ENCODE results near the gene SND1.

Gene SND1

DNA sequence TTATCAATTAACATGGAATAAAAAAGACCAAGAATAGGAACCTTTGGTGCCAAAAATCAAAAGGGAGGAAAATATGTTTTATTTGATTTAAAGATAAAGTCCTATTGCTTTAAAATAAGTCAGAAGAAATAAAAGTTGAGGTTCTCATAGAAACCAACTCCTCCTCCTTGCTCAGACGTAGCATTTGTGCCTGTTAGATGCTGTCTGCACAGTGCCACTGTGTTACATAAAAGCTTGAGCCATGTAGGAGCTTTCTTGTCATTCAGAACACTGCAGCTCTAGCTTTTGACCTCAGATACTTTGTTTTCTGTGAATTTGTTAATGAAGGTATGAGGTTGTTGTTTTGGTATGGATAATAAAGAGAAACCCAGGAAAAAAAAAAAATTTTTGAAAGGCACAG, 328.9 kb downstream of the SND1 start:
- Histone ChIP-seq H3K79me2 (ENCODE audit: control insufficient read depth, low read length) (no peaks in the 10 kb centered on the region), H3K36me3 (ENCODE audit: control insufficient read depth, low read length) (peaks cover 27% of the 10 kb centered on the region), H4K20me1 (ENCODE audit: control insufficient read depth, insufficient read depth, low read depth, low read length) (no peaks in the 10 kb centered on the region), H3K4me1 (ENCODE audit: control insufficient read depth, low read length) (no peaks in the 10 kb centered on the region), H3K27me3 (ENCODE audit: control insufficient read depth, low read length) (no peaks in the 10 kb centered on the region), H3K4me3 (ENCODE audit: low read length) (no peak overlapping the region), H3K4me2 (ENCODE audit: low read length) (no peak overlapping the region), H3K9me2 (replicated peaks; ENCODE audit: control insufficient read depth, low read length) (no peaks in the 10 kb centered on the region), H3K27ac (ENCODE audit: low read depth, low read length) (no peak overlapping the region), H3K9me3 (ENCODE audit: control insufficient read depth, insufficient read depth, low read length) (peaks cover 9% of the 10 kb centered on the region; the same call in 1 of the 2 replicates), H3F3A (ENCODE audit: control insufficient read depth, insufficient read depth) (no peaks in the 10 kb centered on the region)
- no peak for TF ChIP-seq EZH2phosphoT487 (IDR thresholded peaks at IDR 0.05; ENCODE audit: borderline replicate concordance, low read length)
- TF ChIP-seq, protein P1, sequence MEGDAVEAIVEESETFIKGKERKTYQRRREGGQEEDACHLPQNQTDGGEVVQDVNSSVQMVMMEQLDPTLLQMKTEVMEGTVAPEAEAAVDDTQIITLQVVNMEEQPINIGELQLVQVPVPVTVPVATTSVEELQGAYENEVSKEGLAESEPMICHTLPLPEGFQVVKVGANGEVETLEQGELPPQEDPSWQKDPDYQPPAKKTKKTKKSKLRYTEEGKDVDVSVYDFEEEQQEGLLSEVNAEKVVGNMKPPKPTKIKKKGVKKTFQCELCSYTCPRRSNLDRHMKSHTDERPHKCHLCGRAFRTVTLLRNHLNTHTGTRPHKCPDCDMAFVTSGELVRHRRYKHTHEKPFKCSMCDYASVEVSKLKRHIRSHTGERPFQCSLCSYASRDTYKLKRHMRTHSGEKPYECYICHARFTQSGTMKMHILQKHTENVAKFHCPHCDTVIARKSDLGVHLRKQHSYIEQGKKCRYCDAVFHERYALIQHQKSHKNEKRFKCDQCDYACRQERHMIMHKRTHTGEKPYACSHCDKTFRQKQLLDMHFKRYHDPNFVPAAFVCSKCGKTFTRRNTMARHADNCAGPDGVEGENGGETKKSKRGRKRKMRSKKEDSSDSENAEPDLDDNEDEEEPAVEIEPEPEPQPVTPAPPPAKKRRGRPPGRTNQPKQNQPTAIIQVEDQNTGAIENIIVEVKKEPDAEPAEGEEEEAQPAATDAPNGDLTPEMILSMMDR (IDR thresholded peaks at IDR 0.05; ENCODE audit: low read depth, low read length, poor library complexity, severe bottlenecking) = no peak

DNA sequence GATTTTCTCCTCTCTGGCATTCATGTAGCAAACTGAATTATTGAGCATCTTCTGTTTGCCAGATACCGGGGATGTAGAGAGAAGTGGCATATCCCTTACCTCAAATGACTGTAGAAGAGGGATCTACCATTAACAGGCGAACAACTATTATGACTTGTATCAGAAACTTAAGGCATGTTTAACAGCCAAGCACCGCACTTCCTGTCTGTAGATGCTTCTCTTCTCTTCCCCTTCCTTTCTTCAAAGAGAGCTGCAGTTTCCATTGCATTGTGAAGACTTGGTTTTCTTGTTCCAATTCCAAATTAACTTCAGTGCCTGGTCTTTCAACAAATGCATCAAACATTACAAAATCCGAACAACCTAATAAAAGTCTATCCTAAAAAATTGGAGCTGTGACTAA, 330.0 kb downstream of the SND1 start:
- TF ChIP-seq EZH2phosphoT487 (IDR thresholded peaks at IDR 0.05; ENCODE audit: borderline replicate concordance, low read length) = no peak
- TF ChIP-seq, protein P1 (IDR thresholded peaks at IDR 0.05; ENCODE audit: low read depth, low read length, poor library complexity, severe bottlenecking) = no peak
- no peak overlapping the region for H3K4me3 ChIP-seq (ENCODE audit: low read length)
- no peaks in the 10 kb centered on the region for H3F3A ChIP-seq (ENCODE audit: control insufficient read depth, insufficient read depth)
- peaks cover 9% of the 10 kb centered on the region; the same call in 1 of the 2 replicates for H3K9me3 ChIP-seq (ENCODE audit: control insufficient read depth, insufficient read depth, low read length)
- H3K4me2 ChIP-seq (ENCODE audit: low read length) = no peak overlapping the region
- H4K20me1 ChIP-seq (ENCODE audit: control insufficient read depth, insufficient read depth, low read depth, low read length) = no peaks in the 10 kb centered on the region
- H3K4me1 ChIP-seq (ENCODE audit: control insufficient read depth, low read length) = no peaks in the 10 kb centered on the region
- H3K27me3 ChIP-seq (ENCODE audit: control insufficient read depth, low read length) = no peaks in the 10 kb centered on the region
- H3K27ac ChIP-seq (ENCODE audit: low read depth, low read length) = no peak overlapping the region
- H3K9me2 ChIP-seq (replicated peaks; ENCODE audit: control insufficient read depth, low read length) = no peaks in the 10 kb centered on the region
- no peaks in the 10 kb centered on the region for H3K79me2 ChIP-seq (ENCODE audit: control insufficient read depth, low read length)
- H3K36me3 ChIP-seq (ENCODE audit: control insufficient read depth, low read length) = peaks cover 19% of the 10 kb centered on the region

DNA sequence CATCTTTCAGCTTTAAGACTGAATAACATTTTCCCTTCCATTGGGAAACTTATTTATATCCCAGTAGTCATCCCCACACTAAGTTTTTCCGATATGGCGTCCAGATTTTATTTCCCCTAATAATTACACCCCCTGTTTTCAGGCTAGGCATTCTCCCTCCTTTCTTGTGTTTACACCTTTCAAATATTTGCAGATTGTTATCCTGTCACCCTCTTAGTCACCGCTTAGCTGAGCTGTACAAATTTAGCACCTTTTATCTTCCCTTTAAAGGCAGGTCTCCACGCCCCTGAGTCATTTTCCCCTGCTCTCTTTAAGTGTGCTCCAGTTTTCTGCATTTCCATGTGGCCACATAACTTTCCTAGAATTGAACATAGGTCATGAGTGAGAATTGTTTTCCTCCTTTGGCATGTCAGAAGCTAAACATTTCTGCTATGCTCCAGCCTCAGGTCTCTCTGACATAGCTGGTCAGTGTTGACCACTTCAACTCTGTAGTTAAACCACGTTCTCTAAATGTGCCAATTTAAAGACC, 331.9 kb downstream of the SND1 start:
- Histone ChIP-seq H3K36me3 (ENCODE audit: control insufficient read depth, low read length) (peaks cover 4% of the 10 kb centered on the region; the same call in 1 of the 2 replicates), H3K79me2 (ENCODE audit: control insufficient read depth, low read length) (no peaks in the 10 kb centered on the region), H3K4me3 (ENCODE audit: low read length) (no peak overlapping the region)

More for the DNA sequence above, 331.9 kb downstream of the SND1 start:
- Histone ChIP-seq H3K4me2 (ENCODE audit: low read length) (no peak overlapping the region), H3K9me3 (ENCODE audit: control insufficient read depth, insufficient read depth, low read length) (0 out of 2 replicates have a peak, but pooled peaks cover 3% of the 10 kb centered on the region), H3K27me3 (ENCODE audit: control insufficient read depth, low read length) (no peaks in the 10 kb centered on the region), H3K9me2 (replicated peaks; ENCODE audit: control insufficient read depth, low read length) (no peaks in the 10 kb centered on the region), H3F3A (ENCODE audit: control insufficient read depth, insufficient read depth) (no peaks in the 10 kb centered on the region), H3K4me1 (ENCODE audit: control insufficient read depth, low read length) (no peaks in the 10 kb centered on the region), H3K27ac (ENCODE audit: low read depth, low read length) (no peak overlapping the region), H4K20me1 (ENCODE audit: control insufficient read depth, insufficient read depth, low read depth, low read length) (no peaks in the 10 kb centered on the region)
- TF ChIP-seq, protein P1 (IDR thresholded peaks at IDR 0.05; ENCODE audit: low read depth, low read length, poor library complexity, severe bottlenecking) = no peak
- TF ChIP-seq EZH2phosphoT487 (IDR thresholded peaks at IDR 0.05; ENCODE audit: borderline replicate concordance, low read length) = no peak
